Islet precursor cell (in vitro differentiated cells): ENCODE results near the gene RORC.

Experiments
- DNase-seq: peaks from one replicate; pipeline ENCODE4 v3.0.0-alpha.2; 2018

RORC gene

GRCh38 chr1:151847867-151848596 lies 16.4 kb upstream of the RORC start:
- no peak for DNase-seq

GRCh38 chr1:151846686-151847237 lies 15.2 kb upstream of the RORC start:
- peak; percentile 44 for DNase-seq

- peak; percentile 90 for DNase-seq
These were observed 14.5 kb upstream of the RORC start for GRCh38 chr1:151846062-151846568.

GRCh38 chr1:151843398-151843797 lies 11.8 kb upstream of the RORC start:
- DNase-seq: no peak

GRCh38 chr1:151841141-151841540 lies 9.5 kb upstream of the RORC start:
- DNase-seq: peak; percentile 82

GRCh38 chr1:151840421-151840820 lies 8.8 kb upstream of the RORC start:
- no peak for DNase-seq

- DNase-seq: peak; percentile 96
These were observed 8.1 kb upstream of the RORC start, which contains the start of gene C2CD4D for GRCh38 chr1:151839457-151840403. TSS of gene C2CD4D (minus strand) at chr1:151839820. CDS start at chr1:151838989, 831 bp downstream.

- DNase-seq: no peak
These were observed 7.4 kb upstream of the RORC start for GRCh38 chr1:151839082-151839412.

GRCh38 chr1:151838222-151839081 lies 6.8 kb upstream of the RORC start:
- DNase-seq: no peak

- DNase-seq: no peak
These were observed 6.3 kb upstream of the RORC start for GRCh38 chr1:151837884-151838221.

GRCh38 chr1:151837197-151837596 lies 5.6 kb upstream of the RORC start:
- no peak for DNase-seq

GRCh38 chr1:151835596-151835995 lies 4.0 kb upstream of the RORC start:
- DNase-seq: no peak

GRCh38 chr1:151834239-151834638 lies 2.6 kb upstream of the RORC start:
- no peak for DNase-seq

- DNase-seq: no peak
These were observed 1.7 kb upstream of the RORC start for GRCh38 chr1:151833172-151833900.

- DNase-seq: no peak
These were observed 847 bp upstream of the RORC start for GRCh38 chr1:151832318-151832980.

GRCh38 chr1:151831256-151831591 lies 378 bp downstream of the RORC start:
- DNase-seq: no peak

GRCh38 chr1:151830055-151830454 lies 1.5 kb downstream of the RORC start:
- no peak for DNase-seq

GRCh38 chr1:151829352-151830046 lies 2.1 kb downstream of the RORC start:
- no peak for DNase-seq

- DNase-seq: peak; percentile 90
These were observed 2.7 kb downstream of the RORC start for GRCh38 chr1:151828921-151829320.

GRCh38 chr1:151827853-151828252 lies 3.7 kb downstream of the RORC start:
- no peak for DNase-seq
